ENCODE measurements around the gene ZNF581.

DNA sequence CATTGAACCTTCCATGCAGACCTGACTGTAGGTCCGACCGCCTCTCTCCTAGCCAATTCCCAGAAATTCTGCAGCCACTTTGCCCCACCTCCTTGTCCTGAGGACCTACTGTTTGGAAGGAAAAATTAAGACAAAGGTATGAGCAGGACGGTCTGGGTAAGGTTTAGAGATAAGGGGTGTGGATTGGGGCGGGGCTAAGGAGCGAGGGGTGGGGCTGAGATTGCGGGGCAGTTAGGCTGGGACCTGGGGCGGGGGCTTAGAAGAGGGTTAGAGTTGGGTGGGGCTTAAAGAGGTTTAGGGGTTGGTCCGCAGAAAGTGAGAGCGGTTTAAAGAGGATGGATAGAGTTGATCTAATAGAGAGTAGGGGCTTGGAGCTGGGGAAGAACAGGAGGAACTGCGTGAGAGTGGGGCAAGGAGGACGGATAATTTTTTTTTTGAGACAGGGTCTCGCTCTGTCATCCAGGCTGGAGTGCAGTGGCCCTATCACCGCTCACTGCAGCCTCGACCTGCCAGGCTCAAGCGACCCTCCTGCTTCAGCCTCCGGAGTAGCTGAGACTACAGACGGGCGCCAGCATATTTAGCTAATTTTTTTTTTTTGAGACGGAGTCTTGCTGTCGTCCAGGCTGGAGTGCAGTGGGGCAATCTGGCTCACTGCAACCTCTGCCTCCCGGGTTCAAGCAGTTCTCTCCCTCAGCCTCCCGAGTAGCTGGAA is 39.7 kb upstream of the ZNF581 start:
- TF ChIP-seq, protein P1, sequence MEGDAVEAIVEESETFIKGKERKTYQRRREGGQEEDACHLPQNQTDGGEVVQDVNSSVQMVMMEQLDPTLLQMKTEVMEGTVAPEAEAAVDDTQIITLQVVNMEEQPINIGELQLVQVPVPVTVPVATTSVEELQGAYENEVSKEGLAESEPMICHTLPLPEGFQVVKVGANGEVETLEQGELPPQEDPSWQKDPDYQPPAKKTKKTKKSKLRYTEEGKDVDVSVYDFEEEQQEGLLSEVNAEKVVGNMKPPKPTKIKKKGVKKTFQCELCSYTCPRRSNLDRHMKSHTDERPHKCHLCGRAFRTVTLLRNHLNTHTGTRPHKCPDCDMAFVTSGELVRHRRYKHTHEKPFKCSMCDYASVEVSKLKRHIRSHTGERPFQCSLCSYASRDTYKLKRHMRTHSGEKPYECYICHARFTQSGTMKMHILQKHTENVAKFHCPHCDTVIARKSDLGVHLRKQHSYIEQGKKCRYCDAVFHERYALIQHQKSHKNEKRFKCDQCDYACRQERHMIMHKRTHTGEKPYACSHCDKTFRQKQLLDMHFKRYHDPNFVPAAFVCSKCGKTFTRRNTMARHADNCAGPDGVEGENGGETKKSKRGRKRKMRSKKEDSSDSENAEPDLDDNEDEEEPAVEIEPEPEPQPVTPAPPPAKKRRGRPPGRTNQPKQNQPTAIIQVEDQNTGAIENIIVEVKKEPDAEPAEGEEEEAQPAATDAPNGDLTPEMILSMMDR (IDR thresholded peaks at IDR 0.05 in 4 of 5, conservative IDR thresholded peaks at IDR 0.05 in 1 of 5) = no peak
- no peak for TF ChIP-seq POLR2A (IDR thresholded peaks at IDR 0.05)

Measured in gastrocnemius medialis (tissue), 4 donors.